GM20000 (cell line): ENCODE measurements around the gene SMTN.
"Not testable (repeated sequence)": the region's sequence is repeated elsewhere in the genome, so short reads cannot be mapped to it uniquely, and the experiment has no call there.

Experiments used
- DNase-seq: peaks from one replicate; pipeline ENCODE4 v3.0.0; 2012; ENCODE audit warnings: low spot score
- CTCF ChIP-seq: IDR thresholded peaks from 2 replicates; pipeline ENCODE4 v1.5.1; 2012; ENCODE audit warnings: mild to moderate bottlenecking, control low read depth; ENCODE audit errors: extremely low read depth, missing control alignments

The SMTN gene

GRCh38 chr22:31104869-31105268, 23.8 kb downstream of the SMTN start:
- peak; percentile 33 for TF ChIP-seq CTCF
- no peak for DNase-seq

DNA sequence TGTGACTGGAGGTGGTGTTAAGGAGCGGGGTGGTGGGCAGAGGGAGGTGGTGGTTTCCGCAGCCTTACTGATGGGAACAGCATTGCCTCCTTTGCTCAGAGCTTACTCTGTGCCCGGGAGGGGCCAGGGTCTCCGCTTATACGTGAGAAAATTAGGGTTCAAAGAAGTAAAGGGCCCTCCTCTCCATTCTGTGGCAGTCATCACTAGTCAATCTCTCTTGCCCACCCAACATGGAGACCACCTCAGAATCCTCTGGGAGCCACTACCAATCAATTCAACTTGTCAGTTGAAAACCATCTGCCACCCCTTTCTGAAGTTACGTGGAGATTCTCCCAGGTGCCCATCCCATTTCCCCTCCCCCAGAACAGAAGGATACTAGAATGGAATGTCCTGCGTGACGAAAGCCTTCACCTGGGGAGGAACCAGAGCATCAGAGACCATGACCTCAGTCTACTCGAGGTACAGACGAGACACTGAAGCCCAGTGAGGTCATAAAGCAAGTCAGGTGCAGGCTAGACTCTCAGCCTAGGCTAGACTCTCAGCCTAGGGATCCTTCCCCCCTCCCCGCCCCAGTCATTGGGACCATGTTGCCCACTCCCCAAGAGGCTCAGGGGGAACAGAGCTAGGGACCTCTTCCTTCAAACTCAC, 24.3 kb downstream of the SMTN start:
- DNase-seq = no peak
- TF ChIP-seq CTCF = no peak

GRCh38 chr22:31106001-31106571, 25.0 kb downstream of the SMTN start:
- DNase-seq = no peak
- no peak for TF ChIP-seq CTCF

DNA sequence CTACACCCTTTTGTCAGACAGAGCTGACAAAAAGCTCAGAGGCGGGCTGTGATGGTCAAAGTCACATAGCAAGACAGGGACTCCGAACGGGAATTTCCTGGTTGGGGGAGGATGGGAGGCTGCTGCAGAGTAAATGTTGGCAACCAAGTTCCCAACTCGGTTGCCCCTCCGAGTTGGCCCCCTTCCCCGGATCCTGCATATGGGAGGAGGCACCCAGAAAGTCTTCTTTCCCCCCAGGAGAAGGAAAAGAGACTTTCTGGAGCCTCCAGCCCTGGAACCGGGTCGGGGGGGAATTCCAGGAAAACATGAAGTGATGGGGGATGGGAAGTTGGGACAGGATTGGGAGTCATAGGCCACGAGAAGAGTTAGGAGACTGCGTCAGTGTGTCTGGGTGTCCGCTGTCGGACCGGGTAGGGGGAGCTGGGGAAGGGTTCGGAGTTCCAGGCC, 25.6 kb downstream of the SMTN start:
- TF ChIP-seq CTCF = no peak
- no peak for DNase-seq

DNA sequence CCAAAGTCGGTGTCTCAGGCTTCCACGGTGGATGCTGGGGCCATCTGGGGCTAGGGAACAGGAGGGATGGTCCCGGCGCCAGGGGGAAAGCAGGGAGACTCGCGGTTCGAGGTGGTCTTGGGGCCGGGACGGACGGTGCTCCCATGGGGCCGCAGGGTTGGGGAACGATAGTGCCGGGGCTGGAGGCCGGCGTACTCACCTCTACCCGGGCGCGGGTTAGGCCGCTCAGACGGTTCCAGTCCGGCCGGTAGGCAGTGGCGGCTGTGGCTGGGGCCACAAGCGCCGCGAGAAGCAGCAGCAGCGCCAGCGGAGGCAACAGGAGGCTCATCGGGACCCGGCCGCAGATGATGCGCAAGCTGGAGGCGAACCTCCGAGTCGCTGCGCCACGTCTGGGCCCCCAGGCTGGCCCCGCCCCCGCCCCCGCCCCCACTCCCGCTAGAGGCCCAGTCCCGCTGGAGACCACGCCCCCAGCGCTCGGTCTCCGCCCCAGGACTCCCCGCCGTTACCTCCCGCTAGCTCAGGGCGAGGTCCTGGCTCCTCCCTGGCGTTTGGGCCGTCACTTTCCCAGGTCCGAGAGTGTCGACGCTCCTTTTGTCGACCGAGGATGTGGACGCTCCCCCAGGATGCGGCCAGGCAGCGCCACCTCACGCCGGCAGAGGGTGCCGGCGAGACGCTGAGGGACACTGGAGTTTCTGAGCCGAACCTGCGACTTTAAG, 26.2 kb downstream of the SMTN start, which contains the start of gene SELENOM:
Gene SELENOM (minus strand): TSS at position 391 of the 716 bp plus-strand sequence. CDS start 63 bp downstream, at position 328.
- peak; percentile 97 for DNase-seq
- peak; percentile 66 for TF ChIP-seq CTCF

DNA sequence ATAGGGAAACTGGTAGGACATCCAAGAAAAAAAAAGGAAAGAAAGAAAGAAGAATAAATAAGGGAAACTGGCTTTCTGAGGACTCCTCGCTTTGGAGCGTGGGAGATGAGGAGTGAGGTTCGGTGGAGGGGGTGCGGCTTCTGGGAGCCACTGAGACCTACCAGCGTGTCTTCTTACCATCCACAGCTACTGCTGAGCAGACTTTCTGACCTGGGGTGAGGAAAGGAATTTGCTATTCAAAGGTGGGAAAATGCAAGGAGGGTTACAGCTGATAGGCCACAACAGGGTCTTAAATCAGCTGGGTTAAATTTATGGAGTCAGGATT, 26.7 kb downstream of the SMTN start:
- TF ChIP-seq CTCF = no peak
- DNase-seq = no peak

DNA sequence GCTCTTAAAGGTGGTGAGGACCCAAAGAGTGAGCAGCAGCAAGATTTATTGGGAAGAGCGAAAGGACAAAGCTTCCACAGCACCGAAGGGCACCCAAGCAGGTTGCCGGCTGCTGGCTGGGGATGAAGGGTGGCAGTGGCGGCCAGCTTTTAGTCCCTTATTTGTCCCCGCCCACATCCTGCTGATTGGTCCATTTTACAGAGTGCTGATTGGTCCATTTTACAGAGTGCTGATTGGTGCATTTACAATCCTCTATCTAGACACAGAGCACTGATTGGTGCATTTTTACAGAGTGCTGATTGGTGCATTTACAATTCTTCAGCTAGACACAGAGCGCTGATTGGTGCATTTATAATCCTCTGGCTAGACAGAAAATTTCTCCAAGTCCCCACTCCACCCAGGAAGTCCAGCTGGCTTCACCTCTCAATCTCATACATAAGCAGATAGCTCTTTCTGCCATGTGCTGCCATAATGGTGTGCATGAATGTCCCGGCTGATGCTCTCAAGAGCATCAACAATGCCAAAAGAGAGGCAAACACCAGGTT, 31.5 kb downstream of the SMTN start:
- not testable (repeated sequence) for DNase-seq
